MM.1S (cell line): ENCODE measurements around the gene DLL4.

ENCODE experiments used
- EZH2phosphoT487 ChIP-seq: fragments of 300-600 bp; sonication (generic); IDR thresholded peaks from 2 replicates; pipeline ENCODE4 v1.6.1; 2018; ENCODE audit warnings: antibody characterized with exemption, low read length
- TF ChIP-seq, protein P1 (sequence below): fragments of 300-600 bp; sonication (generic); IDR thresholded peaks from 2 replicates; pipeline ENCODE4 v1.5.1; 2016; ENCODE audit warnings: antibody characterized with exemption, low read length, mixed read lengths

DNA sequence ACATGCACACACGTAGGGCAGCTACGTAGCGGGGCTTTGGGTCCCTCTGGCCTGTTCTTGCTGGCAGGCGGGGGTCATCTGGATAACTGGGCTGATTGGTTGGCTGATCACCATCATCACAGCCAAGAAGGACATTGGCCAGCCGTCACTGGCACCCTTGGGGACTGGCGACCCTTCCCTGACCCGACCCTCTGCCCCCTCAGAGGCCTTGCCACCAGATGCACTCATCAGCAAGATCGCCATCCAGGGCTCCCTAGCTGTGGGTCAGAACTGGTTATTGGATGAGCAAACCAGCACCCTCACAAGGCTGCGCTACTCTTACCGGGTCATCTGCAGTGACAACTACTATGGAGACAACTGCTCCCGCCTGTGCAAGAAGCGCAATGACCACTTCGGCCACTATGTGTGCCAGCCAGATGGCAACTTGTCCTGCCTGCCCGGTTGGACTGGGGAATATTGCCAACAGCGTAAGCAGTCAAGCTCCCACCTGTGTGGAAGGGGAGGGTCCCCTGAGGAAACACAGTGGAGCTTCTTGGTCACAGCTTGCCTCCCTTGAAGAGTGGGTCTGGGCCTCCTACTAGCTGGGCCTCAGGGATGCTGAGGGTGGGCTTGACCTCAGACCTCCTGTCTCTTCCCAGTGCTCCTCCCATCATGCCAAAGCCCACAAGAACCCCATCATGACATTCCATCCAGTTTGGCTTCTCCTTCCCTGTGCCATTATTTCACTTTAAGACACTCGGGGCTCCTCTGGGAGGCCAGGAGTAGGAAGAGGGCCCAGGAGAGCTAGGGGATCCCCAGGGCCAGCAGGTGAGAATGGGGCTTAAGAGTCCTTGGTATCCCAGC, 2.4 kb downstream of the DLL4 start:
- no peak for TF ChIP-seq EZH2phosphoT487
- TF ChIP-seq, protein P1, sequence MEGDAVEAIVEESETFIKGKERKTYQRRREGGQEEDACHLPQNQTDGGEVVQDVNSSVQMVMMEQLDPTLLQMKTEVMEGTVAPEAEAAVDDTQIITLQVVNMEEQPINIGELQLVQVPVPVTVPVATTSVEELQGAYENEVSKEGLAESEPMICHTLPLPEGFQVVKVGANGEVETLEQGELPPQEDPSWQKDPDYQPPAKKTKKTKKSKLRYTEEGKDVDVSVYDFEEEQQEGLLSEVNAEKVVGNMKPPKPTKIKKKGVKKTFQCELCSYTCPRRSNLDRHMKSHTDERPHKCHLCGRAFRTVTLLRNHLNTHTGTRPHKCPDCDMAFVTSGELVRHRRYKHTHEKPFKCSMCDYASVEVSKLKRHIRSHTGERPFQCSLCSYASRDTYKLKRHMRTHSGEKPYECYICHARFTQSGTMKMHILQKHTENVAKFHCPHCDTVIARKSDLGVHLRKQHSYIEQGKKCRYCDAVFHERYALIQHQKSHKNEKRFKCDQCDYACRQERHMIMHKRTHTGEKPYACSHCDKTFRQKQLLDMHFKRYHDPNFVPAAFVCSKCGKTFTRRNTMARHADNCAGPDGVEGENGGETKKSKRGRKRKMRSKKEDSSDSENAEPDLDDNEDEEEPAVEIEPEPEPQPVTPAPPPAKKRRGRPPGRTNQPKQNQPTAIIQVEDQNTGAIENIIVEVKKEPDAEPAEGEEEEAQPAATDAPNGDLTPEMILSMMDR: no peak
